ENCODE data around the gene CCNY. TPM values are rescaled to one million over a fixed set of nuclear protein-coding genes. Genes with fewer than 3 reads are reported as not detected.
"Not testable (repeated sequence)": the region's sequence is repeated elsewhere in the genome, so short reads cannot be mapped to it uniquely, and the experiment has no call there.

CCNY gene
- polyA plus RNA-seq, 2 of the 4 experiments (the other 2 are of a cell fraction) = 28.1 to 55.5 TPM

- TF ChIP-seq SREBF2 (IDR thresholded peaks at IDR 0.05) = no peak
Measured at GRCh38 chr10:35533565-35533964, 197.3 kb downstream of the CCNY start (continued).

DNA sequence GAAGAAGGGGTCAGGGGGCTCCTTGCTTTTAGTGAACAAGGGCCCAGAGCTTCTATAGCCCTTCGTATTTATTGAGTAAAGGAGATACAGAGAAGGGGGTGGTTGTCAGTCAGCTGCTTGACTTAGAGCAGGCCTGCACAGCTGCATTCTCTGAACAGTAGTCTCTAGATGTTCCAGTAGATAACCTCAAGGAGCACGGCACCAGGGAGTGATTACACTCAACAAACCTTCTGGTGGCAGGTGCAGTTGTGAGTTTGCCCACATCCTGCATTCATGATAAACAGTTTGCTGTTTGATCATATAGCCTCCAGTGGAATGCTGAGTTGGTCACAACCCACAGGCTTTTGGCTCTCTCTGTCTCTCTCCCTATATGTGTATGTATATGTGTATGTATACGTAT lies 198.8 kb downstream of the CCNY start:
- Histone ChIP-seq H3K4me1 (no peaks in the 10 kb centered on the region), H3K27ac (no peak overlapping the region), H3K9me3 (no peaks in the 10 kb centered on the region), H3K4me2 (no peak overlapping the region), H3K4me3 (no peak overlapping the region)
- CTCF ChIA-PET = no interaction called here
- FAIRE-seq (no peak), DNase-seq (ENCODE audit: low read depth in 1 of 2, low spot score in 1 of 2) (no peak), ATAC-seq (no peak)
- TF ChIP-seq JUN (IDR thresholded peaks at IDR 0.05) (no peak), FOSB (CRISPR knock-in tag; IDR thresholded peaks at IDR 0.05) (no peak), HOXB5 (CRISPR knock-in tag; IDR thresholded peaks at IDR 0.05) (no peak), RFX5 (IDR thresholded peaks at IDR 0.05) (no peak), CEBPB (IDR thresholded peaks at IDR 0.05) (no peak), BHLHE40 (IDR thresholded peaks at IDR 0.05; ENCODE audit: low read depth, low read length) (no peak)
- TF ChIP-seq, protein P1, sequence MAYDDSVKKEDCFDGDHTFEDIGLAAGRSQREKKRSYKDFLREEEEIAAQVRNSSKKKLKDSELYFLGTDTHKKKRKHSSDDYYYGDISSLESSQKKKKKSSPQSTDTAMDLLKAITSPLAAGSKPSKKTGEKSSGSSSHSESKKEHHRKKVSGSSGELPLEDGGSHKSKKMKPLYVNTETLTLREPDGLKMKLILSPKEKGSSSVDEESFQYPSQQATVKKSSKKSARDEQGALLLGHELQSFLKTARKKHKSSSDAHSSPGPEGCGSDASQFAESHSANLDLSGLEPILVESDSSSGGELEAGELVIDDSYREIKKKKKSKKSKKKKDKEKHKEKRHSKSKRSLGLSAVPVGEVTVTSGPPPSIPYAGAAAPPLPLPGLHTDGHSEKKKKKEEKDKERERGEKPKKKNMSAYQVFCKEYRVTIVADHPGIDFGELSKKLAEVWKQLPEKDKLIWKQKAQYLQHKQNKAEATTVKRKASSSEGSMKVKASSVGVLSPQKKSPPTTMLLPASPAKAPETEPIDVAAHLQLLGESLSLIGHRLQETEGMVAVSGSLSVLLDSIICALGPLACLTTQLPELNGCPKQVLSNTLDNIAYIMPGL (CRISPR knock-in tag; IDR thresholded peaks at IDR 0.05; ENCODE audit: borderline replicate concordance) = no peak
- POLR2A ChIA-PET = no interaction called here
- WGBS (ENCODE audit: missing lambda C conversion rate) = 90% methylated on average over 3 of the region's 3 CpGs

GRCh38 chr10:35536789-35537188 lies 200.5 kb downstream of the CCNY start:
- no peak for FAIRE-seq
- H3K9me3 ChIP-seq = no peaks in the 10 kb centered on the region
- DNase-seq (ENCODE audit: low read depth in 1 of 2, low spot score in 1 of 2) = no peak
- no peak overlapping the region for H3K4me2 ChIP-seq
- no peak overlapping the region for H3K4me3 ChIP-seq
- CTCF ChIA-PET = no interaction called here
- 92% methylated on average over 4 of the region's 4 CpGs for WGBS (ENCODE audit: missing lambda C conversion rate)
- POLR2A ChIA-PET = no interaction called here
- no peaks in the 10 kb centered on the region for H3K4me1 ChIP-seq
- TF ChIP-seq, protein P2, sequence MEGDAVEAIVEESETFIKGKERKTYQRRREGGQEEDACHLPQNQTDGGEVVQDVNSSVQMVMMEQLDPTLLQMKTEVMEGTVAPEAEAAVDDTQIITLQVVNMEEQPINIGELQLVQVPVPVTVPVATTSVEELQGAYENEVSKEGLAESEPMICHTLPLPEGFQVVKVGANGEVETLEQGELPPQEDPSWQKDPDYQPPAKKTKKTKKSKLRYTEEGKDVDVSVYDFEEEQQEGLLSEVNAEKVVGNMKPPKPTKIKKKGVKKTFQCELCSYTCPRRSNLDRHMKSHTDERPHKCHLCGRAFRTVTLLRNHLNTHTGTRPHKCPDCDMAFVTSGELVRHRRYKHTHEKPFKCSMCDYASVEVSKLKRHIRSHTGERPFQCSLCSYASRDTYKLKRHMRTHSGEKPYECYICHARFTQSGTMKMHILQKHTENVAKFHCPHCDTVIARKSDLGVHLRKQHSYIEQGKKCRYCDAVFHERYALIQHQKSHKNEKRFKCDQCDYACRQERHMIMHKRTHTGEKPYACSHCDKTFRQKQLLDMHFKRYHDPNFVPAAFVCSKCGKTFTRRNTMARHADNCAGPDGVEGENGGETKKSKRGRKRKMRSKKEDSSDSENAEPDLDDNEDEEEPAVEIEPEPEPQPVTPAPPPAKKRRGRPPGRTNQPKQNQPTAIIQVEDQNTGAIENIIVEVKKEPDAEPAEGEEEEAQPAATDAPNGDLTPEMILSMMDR (IDR thresholded peaks at IDR 0.05) = no peak
- TF ChIP-seq KDM1A (IDR thresholded peaks at IDR 0.05; ENCODE audit: low read depth) (no peak), KDM5A (IDR thresholded peaks at IDR 0.05) (no peak), HDAC2 (IDR thresholded peaks at IDR 0.05) (no peak), CBX8 (IDR thresholded peaks at IDR 0.05) (no peak), SMC3 (IDR thresholded peaks at IDR 0.05) (no peak), REST (IDR thresholded peaks at IDR 0.05) (no peak), EP300 (IDR thresholded peaks at IDR 0.05) (no peak), MYC (IDR thresholded peaks at IDR 0.05; ENCODE audit: borderline replicate concordance, low read length) (no peak), FOSB (CRISPR knock-in tag; IDR thresholded peaks at IDR 0.05) (no peak), BHLHE40 (IDR thresholded peaks at IDR 0.05; ENCODE audit: low read depth, low read length) (no peak), SREBF2 (IDR thresholded peaks at IDR 0.05) (no peak), HOXA7 (CRISPR knock-in tag; IDR thresholded peaks at IDR 0.05) (no peak), USF2 (IDR thresholded peaks at IDR 0.05) (no peak), JUNB (IDR thresholded peaks at IDR 0.05) (no peak)
- TF ChIP-seq, protein P3, sequence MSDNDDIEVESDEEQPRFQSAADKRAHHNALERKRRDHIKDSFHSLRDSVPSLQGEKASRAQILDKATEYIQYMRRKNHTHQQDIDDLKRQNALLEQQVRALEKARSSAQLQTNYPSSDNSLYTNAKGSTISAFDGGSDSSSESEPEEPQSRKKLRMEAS (IDR thresholded peaks at IDR 0.05) = no peak
- TF ChIP-seq, protein P4, sequence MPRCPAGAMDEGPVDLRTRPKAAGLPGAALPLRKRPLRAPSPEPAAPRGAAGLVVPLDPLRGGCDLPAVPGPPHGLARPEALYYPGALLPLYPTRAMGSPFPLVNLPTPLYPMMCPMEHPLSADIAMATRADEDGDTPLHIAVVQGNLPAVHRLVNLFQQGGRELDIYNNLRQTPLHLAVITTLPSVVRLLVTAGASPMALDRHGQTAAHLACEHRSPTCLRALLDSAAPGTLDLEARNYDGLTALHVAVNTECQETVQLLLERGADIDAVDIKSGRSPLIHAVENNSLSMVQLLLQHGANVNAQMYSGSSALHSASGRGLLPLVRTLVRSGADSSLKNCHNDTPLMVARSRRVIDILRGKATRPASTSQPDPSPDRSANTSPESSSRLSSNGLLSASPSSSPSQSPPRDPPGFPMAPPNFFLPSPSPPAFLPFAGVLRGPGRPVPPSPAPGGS (IDR thresholded peaks at IDR 0.05) = no peak
- ATAC-seq = no peak
- H3K27ac ChIP-seq = no peak overlapping the region

DNA sequence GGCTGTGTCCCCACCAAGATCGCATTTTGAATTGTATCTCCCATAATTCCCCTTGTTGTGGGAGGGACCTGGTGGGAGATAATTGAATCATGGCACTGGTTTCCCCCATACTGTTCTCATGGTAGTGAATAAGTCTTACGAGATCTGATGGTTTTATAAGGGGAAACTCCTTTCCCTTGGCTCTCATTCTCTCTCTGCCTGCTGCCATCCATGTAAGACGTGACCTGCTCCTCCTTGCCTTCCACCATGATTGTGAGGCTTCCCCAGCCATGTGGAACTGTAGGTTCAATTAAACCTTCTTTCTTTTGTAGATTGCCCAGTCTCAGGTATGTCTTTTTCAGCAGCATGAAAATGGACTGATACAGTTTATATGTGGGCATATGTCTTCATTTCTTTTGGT lies 201.6 kb downstream of the CCNY start:
- 94% methylated on average over 3 of the region's 3 CpGs for WGBS (ENCODE audit: missing lambda C conversion rate)
- CTCF ChIA-PET, FAIRE-seq: not testable (repeated sequence)

More for the DNA sequence above, 201.6 kb downstream of the CCNY start:
- ATAC-seq; H3K4me3 ChIP-seq; POLR2A ChIA-PET; H3K4me1 ChIP-seq; H3K4me2 ChIP-seq; H3K9me3 ChIP-seq; H3K27ac ChIP-seq; DNase-seq (ENCODE audit: low read depth in 1 of 2, low spot score in 1 of 2): not testable (repeated sequence)
